A549 (cell line): ENCODE measurements around the gene MUC5B. TPM values are rescaled to one million over a fixed set of nuclear protein-coding genes. Genes with fewer than 3 reads are reported as not detected.
A peak's percentile ranks its signal among the peaks of the same experiment; 100 is the strongest.

Experiments used
- ATAC-seq, 2 experiments: fragments of 200-7000 bp in 1 of 2; fragments of >200 bp in 1 of 2; cut with Nextera tagmentation in 1 of 2; cut with Tn5 transposase in 1 of 2; 3 replicates each; pipeline versions ENCODE4 v1.8.0 to v1.9.1; 2018 to 2020; ENCODE audit warnings: mild to moderate bottlenecking in 1 of 2, moderate library complexity in 1 of 2
- CTCF ChIA-PET: fragments of 300-600 bp; sonication (Branson Sonifier 250); formaldehyde crosslinking; extraction: SDS; loops from one replicate; lab custom pipeline; 2021; ENCODE audit warnings: antibody characterized with exemption, inconsistent platforms; lab: Yijun Ruan, JAX
- POLR2A ChIA-PET: fragments of 350-600 bp; formaldehyde crosslinking; extraction: SDS; loops from one replicate; lab custom pipeline; 2021; ENCODE audit warnings: antibody characterized with exemption, inconsistent platforms; lab: Yijun Ruan, JAX
- DNase-seq, 2 experiments: peaks; one replicate each; pipeline versions ENCODE4 v3.0.0 to v3.0.0-alpha.2; 2011 to 2016; ENCODE audit warnings: low read depth in 1 of 2, low spot score in 1 of 2
- FAIRE-seq: peaks from 2 replicates; lab custom pipeline; 2011; peaks lifted over from hg19 to GRCh38; lab: Jason Lieb, UNC
- H3K27ac ChIP-seq, 2 experiments: fragments of >200 bp; sonication (Bioruptor Twin); formaldehyde crosslinking; 3 replicates each; pipeline ENCODE4 v1.5.1; 2016 to 2017
- H3K4me1 ChIP-seq: fragments of >200 bp; sonication (Bioruptor Twin); formaldehyde crosslinking; 3 replicates; pipeline ENCODE4 v1.6.1; 2016
- H3K4me2 ChIP-seq: fragments of >200 bp; sonication (Bioruptor Twin); formaldehyde crosslinking; 3 replicates; pipeline ENCODE4 v1.6.1; 2016
- H3K4me3 ChIP-seq: fragments of >200 bp; sonication (Bioruptor Twin); formaldehyde crosslinking; 3 replicates; pipeline ENCODE4 v1.5.1; 2016
- H3K9me3 ChIP-seq: fragments of >200 bp; sonication (Bioruptor Twin); formaldehyde crosslinking; 3 replicates; pipeline ENCODE4 v1.6.1; 2016
- CEBPB ChIP-seq, 2 experiments: fragments of >200 bp in 1 of 2; sonication (Bioruptor Twin) in 1 of 2; formaldehyde crosslinking in 1 of 2; IDR thresholded peaks; 2 replicates each; pipeline ENCODE4 v1.6.1; 2012 to 2016
- EHF ChIP-seq: fragments of 250-450 bp; sonication (Bioruptor Pico); IDR thresholded peaks from 2 replicates; pipeline ENCODE4 v1.5.0; 2020; ENCODE audit warnings: mild to moderate bottlenecking
- EHMT2 ChIP-seq: fragments of 200-600 bp; sonication (generic); IDR thresholded peaks from 2 replicates; pipeline ENCODE4 v1.6.1; 2016; ENCODE audit warnings: antibody characterized with exemption, low read depth, mild to moderate bottlenecking, moderate library complexity
- ESRRA ChIP-seq: fragments of 150-350 bp; IDR thresholded peaks from 2 replicates; pipeline ENCODE4 v1.6.1; 2014; ENCODE audit warnings: mild to moderate bottlenecking, low read length, borderline replicate concordance
- FOXS1 ChIP-seq: fragments of 250-450 bp; sonication (Bioruptor Pico); IDR thresholded peaks from 2 replicates; pipeline ENCODE4 v1.5.0; 2020; ENCODE audit warnings: mild to moderate bottlenecking, moderate library complexity
- HDAC2 ChIP-seq: fragments of 200-600 bp; sonication (generic); IDR thresholded peaks from 2 replicates; pipeline ENCODE4 v1.6.1; 2016
- HEYL ChIP-seq: fragments of 250-450 bp; sonication (Bioruptor Pico); IDR thresholded peaks from 2 replicates; pipeline ENCODE4 v1.8.0; 2021; ENCODE audit warnings: mild to moderate bottlenecking, moderate library complexity
- KDM1A ChIP-seq: fragments of 200-600 bp; sonication (generic); IDR thresholded peaks from 2 replicates; pipeline ENCODE4 v1.6.1; 2016; ENCODE audit warnings: low read depth, mild to moderate bottlenecking
- KDM5A ChIP-seq: fragments of 200-600 bp; sonication (generic); IDR thresholded peaks from 2 replicates; pipeline ENCODE4 v1.6.1; 2016; ENCODE audit warnings: antibody characterized with exemption, mild to moderate bottlenecking
- MAFK ChIP-seq: fragments of 450-650 bp; IDR thresholded peaks from 2 replicates; pipeline ENCODE4 v1.6.1; 2014; ENCODE audit not compliant: partially characterized antibody
- MAX ChIP-seq: IDR thresholded peaks from 2 replicates; pipeline ENCODE4 v1.6.1; 2012
- MAZ ChIP-seq: fragments of 150-350 bp; IDR thresholded peaks from 2 replicates; pipeline ENCODE4 v1.6.1; 2014; ENCODE audit warnings: antibody characterized with exemption, low read depth, low read length, borderline replicate concordance
- NFE2L2 ChIP-seq: fragments of 150-350 bp; conservative IDR thresholded peaks from 2 replicates; pipeline ENCODE4 v1.6.1; 2014; ENCODE audit warnings: low read length
- NR3C1 ChIP-seq: fragments of >200 bp; sonication (Bioruptor Twin); formaldehyde crosslinking; IDR thresholded peaks from 3 replicates; pipeline ENCODE4 v1.6.1; 2017
- RAD21 ChIP-seq, 2 experiments: fragments of >200 bp in 1 of 2; sonication (Bioruptor Twin) in 1 of 2; formaldehyde crosslinking in 1 of 2; IDR thresholded peaks in 1 of 2; conservative IDR thresholded peaks in 1 of 2; 2 replicates in 1 of 2; 3 replicates in 1 of 2; pipeline ENCODE4 v1.6.1; 2012 to 2018; ENCODE audit warnings: inconsistent platforms in 1 of 2
- RARB ChIP-seq: fragments of 250-450 bp; sonication (Bioruptor Pico); IDR thresholded peaks from 2 replicates; pipeline ENCODE4 v1.8.0; 2021; ENCODE audit warnings: mild to moderate bottlenecking, moderate library complexity
- RFX5 ChIP-seq: fragments of 450-650 bp; IDR thresholded peaks from 2 replicates; pipeline ENCODE4 v1.7.1; 2014; ENCODE audit warnings: antibody characterized with exemption, mild to moderate bottlenecking, moderate library complexity
- RNF2 ChIP-seq: fragments of 200-600 bp; sonication (generic); IDR thresholded peaks from 2 replicates; pipeline ENCODE4 v1.6.1; 2016; ENCODE audit warnings: low read depth, mild to moderate bottlenecking, antibody characterized with exemption, moderate library complexity, borderline replicate concordance
- SMC3 ChIP-seq: fragments of >200 bp; sonication (Bioruptor Twin); formaldehyde crosslinking; IDR thresholded peaks from 3 replicates; pipeline ENCODE4 v1.6.1; 2018; ENCODE audit warnings: inconsistent platforms
- TFCP2L1 ChIP-seq: fragments of 250-450 bp; sonication (Bioruptor Pico); IDR thresholded peaks from 2 replicates; pipeline ENCODE4 v1.5.0; 2021; ENCODE audit warnings: mild to moderate bottlenecking
- ZFP36 ChIP-seq: fragments of 450-650 bp; IDR thresholded peaks from 2 replicates; pipeline ENCODE4 v1.6.1; 2014; ENCODE audit warnings: borderline replicate concordance; ENCODE audit not compliant: partially characterized antibody
- WGBS: methylation state at CpG from one replicate; pipeline ENCODE4 v1.1.6; 2017; ENCODE audit errors: missing lambda C conversion rate; 5-methylcytosine and 5-hydroxymethylcytosine counted together
- polyA plus RNA-seq, 4 experiments: library from polyadenylated mRNA; depleted of rRNA in 3 of 4; stranded (reverse); fragments of >200 nt; fragmentation: RNase III in 1 of 4; extraction: RNeasy Plus Mini Kit Qiagen cat#74134 plus additional on column Dnase treatment in 1 of 4; gene quantifications; 2 replicates in 3 of 4; 3 replicates in 1 of 4; pipeline ENCODE4 v1.2.3, GENCODE V29; 2011 to 2017
- TF ChIP-seq, protein P1 (sequence below): fragments of >200 bp; sonication (Bioruptor Twin); formaldehyde crosslinking; IDR thresholded peaks from 3 replicates; pipeline ENCODE4 v1.5.1; 2016
- TF ChIP-seq, protein P2 (sequence below): fragments of 250-450 bp; sonication (Bioruptor Pico); IDR thresholded peaks from 2 replicates; pipeline ENCODE4 v1.5.0; 2021; ENCODE audit warnings: mild to moderate bottlenecking, moderate library complexity, borderline replicate concordance
- TF ChIP-seq, protein P3 (sequence below): fragments of >200 bp; sonication (Bioruptor Twin); formaldehyde crosslinking; IDR thresholded peaks from 2 replicates; pipeline ENCODE4 v1.6.1; 2016
- TF ChIP-seq, protein P4 (sequence below): fragments of >200 bp; sonication (Bioruptor Twin); formaldehyde crosslinking; IDR thresholded peaks from 3 replicates; pipeline ENCODE4 v1.6.1; 2016

MUC5B gene
- polyA plus RNA-seq, 2 of the 4 experiments (the other 2 are of a cell fraction), result 0.85 to 1.4 TPM

DNA sequence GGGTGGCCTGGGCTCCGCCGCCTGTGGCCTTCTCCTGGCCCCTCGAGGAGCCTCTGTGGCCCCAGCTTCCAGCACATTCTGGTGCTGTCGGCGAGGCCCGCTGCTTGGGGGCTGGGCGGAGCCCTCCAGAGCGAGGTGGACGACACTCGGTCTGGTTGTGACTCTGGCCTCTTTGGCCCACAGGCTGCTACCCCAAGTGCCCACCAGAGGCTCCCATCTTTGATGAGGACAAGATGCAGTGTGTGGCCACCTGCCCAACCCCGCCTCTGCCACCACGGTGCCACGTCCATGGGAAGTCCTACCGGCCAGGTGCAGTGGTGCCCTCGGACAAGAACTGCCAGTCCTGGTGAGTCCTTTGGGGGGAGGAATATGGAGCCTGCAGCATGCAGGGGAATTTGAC, 42.7 kb upstream of the MUC5B start:
- DNase-seq (no peak), FAIRE-seq (no peak), ATAC-seq (peak in 1 of 2 experiments; percentile 23; a peak in 3 of 6 replicates)
- no peak overlapping the region for H3K4me2 ChIP-seq
- ChIA-PET POLR2A (no interaction called here), CTCF (interaction anchor here (0.6 to 1.9 kb wide), 2 partner anchors 23 to 85 kb away, joined by 3 to 4 read pairs; no protein-coding TSS in a partner anchor)
- H3K9me3 ChIP-seq, result no peaks in the 10 kb centered on the region
- H3K4me1 ChIP-seq, result no peaks in the 10 kb centered on the region
- TF ChIP-seq FOXS1 (no peak), RARB (no peak), MAX (no peak), CEBPB (IDR thresholded peaks at IDR 0.05) (no peak), SMC3 (no peak), HEYL (CRISPR knock-in tag) (no peak), KDM1A (no peak), RNF2 (no peak), RAD21 (conservative IDR thresholded peaks at IDR 0.05 in 1 of 2, IDR thresholded peaks at IDR 0.05 in 1 of 2) (no peak)
- 79% methylated on average over 13 of the region's 15 CpGs for WGBS
- H3K4me3 ChIP-seq, result no peak overlapping the region
- no peak overlapping the region for H3K27ac ChIP-seq

DNA sequence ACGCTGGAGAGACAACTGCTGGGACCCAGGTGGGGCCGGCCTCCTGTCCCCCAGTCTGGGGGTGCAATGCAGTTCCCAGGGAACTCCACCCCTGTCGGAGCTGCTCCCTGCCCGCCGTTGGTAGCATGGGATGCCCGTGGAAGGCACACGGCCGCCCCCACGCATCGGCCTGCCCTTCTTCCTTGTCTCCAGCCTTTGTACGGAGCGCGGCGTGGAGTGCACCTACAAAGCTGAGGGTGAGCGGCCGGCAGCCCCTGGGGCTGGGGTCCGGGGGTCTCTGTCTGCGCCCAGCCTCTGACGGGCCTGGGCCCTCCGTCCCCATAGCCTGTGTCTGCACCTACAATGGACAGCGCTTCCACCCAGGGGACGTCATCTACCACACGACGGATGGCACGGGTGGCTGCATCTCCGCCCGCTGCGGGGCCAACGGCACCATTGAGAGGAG, 41.9 kb upstream of the MUC5B start:
- CTCF ChIA-PET, result interaction anchor here (1.9 kb wide), 1 partner anchor 22 kb away, joined by 4 read pairs; no protein-coding TSS in a partner anchor
- ATAC-seq, result no peak
- Histone ChIP-seq H3K4me3 (no peak overlapping the region), H3K4me1 (no peaks in the 10 kb centered on the region), H3K4me2 (no peak overlapping the region), H3K27ac (no peak overlapping the region), H3K9me3 (no peaks in the 10 kb centered on the region)
- TF ChIP-seq EHMT2 (no peak), RNF2 (no peak), KDM1A (no peak), RFX5 (no peak), RAD21 (conservative IDR thresholded peaks at IDR 0.05 in 1 of 2, IDR thresholded peaks at IDR 0.05 in 1 of 2) (no peak), NFE2L2 (no peak), ZFP36 (no peak), MAZ (no peak), ESRRA (no peak), KDM5A (no peak), TFCP2L1 (CRISPR knock-in tag) (no peak), EHF (CRISPR knock-in tag) (no peak), MAFK (no peak), NR3C1 (no peak), HDAC2 (no peak)
- TF ChIP-seq, protein P1, sequence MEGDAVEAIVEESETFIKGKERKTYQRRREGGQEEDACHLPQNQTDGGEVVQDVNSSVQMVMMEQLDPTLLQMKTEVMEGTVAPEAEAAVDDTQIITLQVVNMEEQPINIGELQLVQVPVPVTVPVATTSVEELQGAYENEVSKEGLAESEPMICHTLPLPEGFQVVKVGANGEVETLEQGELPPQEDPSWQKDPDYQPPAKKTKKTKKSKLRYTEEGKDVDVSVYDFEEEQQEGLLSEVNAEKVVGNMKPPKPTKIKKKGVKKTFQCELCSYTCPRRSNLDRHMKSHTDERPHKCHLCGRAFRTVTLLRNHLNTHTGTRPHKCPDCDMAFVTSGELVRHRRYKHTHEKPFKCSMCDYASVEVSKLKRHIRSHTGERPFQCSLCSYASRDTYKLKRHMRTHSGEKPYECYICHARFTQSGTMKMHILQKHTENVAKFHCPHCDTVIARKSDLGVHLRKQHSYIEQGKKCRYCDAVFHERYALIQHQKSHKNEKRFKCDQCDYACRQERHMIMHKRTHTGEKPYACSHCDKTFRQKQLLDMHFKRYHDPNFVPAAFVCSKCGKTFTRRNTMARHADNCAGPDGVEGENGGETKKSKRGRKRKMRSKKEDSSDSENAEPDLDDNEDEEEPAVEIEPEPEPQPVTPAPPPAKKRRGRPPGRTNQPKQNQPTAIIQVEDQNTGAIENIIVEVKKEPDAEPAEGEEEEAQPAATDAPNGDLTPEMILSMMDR, result no peak
- TF ChIP-seq, protein P2, sequence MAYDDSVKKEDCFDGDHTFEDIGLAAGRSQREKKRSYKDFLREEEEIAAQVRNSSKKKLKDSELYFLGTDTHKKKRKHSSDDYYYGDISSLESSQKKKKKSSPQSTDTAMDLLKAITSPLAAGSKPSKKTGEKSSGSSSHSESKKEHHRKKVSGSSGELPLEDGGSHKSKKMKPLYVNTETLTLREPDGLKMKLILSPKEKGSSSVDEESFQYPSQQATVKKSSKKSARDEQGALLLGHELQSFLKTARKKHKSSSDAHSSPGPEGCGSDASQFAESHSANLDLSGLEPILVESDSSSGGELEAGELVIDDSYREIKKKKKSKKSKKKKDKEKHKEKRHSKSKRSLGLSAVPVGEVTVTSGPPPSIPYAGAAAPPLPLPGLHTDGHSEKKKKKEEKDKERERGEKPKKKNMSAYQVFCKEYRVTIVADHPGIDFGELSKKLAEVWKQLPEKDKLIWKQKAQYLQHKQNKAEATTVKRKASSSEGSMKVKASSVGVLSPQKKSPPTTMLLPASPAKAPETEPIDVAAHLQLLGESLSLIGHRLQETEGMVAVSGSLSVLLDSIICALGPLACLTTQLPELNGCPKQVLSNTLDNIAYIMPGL (CRISPR knock-in tag), result no peak
- TF ChIP-seq, protein P3, sequence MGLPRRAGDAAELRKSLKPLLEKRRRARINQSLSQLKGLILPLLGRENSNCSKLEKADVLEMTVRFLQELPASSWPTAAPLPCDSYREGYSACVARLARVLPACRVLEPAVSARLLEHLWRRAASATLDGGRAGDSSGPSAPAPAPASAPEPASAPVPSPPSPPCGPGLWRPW, result no peak
- TF ChIP-seq, protein P4, sequence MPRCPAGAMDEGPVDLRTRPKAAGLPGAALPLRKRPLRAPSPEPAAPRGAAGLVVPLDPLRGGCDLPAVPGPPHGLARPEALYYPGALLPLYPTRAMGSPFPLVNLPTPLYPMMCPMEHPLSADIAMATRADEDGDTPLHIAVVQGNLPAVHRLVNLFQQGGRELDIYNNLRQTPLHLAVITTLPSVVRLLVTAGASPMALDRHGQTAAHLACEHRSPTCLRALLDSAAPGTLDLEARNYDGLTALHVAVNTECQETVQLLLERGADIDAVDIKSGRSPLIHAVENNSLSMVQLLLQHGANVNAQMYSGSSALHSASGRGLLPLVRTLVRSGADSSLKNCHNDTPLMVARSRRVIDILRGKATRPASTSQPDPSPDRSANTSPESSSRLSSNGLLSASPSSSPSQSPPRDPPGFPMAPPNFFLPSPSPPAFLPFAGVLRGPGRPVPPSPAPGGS, result no peak
- no peak for FAIRE-seq
- DNase-seq, result no peak
- POLR2A ChIA-PET, result no interaction called here
- 85% methylated on average over 28 of the region's 29 CpGs for WGBS
